Subcutaneous abdominal adipose tissue (tissue), 5 donors: Measurements from ENCODE around the gene NSA2.
"Not testable (repeated sequence)": the region's sequence is repeated elsewhere in the genome, so short reads cannot be mapped to it uniquely, and the experiment has no call there.

Source experiments
- H3K27ac ChIP-seq: one replicate; pipeline ENCODE4 v1.7.0; 2013; ENCODE audit warnings: low read depth, mild to moderate bottlenecking, inconsistent platforms, low read length, moderate library complexity
- H3K27me3 ChIP-seq, 5 donors: one replicate each; pipeline ENCODE4 v1.7.0; 2013; ENCODE audit warnings: low read length in 5 of 5, inconsistent platforms in 1 of 5; ENCODE audit not compliant: control insufficient read depth in 5 of 5, insufficient read depth in 4 of 5
- H3K36me3 ChIP-seq, 5 donors: one replicate each; pipeline ENCODE4 v1.7.0; 2013; ENCODE audit warnings: low read length in 5 of 5; ENCODE audit not compliant: control insufficient read depth in 5 of 5, insufficient read depth in 5 of 5
- H3K4me1 ChIP-seq, 5 donors: one replicate each; pipeline ENCODE4 v1.7.0; 2013; ENCODE audit warnings: low read length in 5 of 5, mild to moderate bottlenecking in 3 of 5, moderate library complexity in 1 of 5; ENCODE audit not compliant: control insufficient read depth in 5 of 5, insufficient read depth in 5 of 5
- H3K4me3 ChIP-seq, 5 donors: one replicate each; pipeline ENCODE4 v1.7.0; 2013; ENCODE audit warnings: low read length in 5 of 5, low read depth in 1 of 5
- H3K9ac ChIP-seq, 5 donors: one replicate each; pipeline ENCODE4 v1.7.0; 2013; ENCODE audit warnings: low read length in 5 of 5, mild to moderate bottlenecking in 4 of 5, moderate library complexity in 3 of 5
- H3K9me3 ChIP-seq, 5 donors: one replicate each; pipeline ENCODE4 v1.7.0; 2013; ENCODE audit warnings: low read length in 5 of 5; ENCODE audit not compliant: control insufficient read depth in 5 of 5
- donor health status: healthy.
- donor health status: healthy.
- donor health status: healthy.
- donor health status: healthy.
- donor health status: healthy.

Gene NSA2

DNA sequence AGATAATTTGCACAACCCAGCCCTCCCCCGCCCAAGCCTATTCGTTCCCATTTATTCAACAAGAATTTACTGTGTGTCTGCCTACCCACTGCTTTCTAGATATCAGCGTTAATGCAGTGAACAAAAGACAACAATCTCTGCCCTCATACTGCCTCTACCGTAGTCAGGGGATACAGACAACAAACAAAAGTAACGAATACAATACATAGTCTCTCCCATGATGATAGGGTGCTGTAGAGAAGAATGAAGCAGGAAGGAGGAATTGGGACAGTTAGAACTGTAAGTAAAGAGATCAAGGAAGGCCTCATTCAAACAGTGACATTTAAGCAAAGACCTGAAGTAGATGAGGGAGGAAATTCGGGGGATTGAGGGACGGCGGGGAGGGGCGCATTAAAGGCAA, 1.8 kb upstream of the NSA2 start:
- Histone ChIP-seq H3K9me3 (no peaks in the 10 kb centered on the region), H3K36me3 (peaks cover 13 to 30% (median 26%) of the 10 kb centered on the region in 5 donors), H3K27me3 (no peaks in the 10 kb centered on the region), H3K4me3 (no peak overlapping the region), H3K9ac (peak overlapping the region in 2 of 5 donors; percentile 48 to 51), H3K4me1 (peaks cover 5 to 29% (median 26%) of the 10 kb centered on the region in 5 donors), H3K27ac (no peak overlapping the region)

DNA sequence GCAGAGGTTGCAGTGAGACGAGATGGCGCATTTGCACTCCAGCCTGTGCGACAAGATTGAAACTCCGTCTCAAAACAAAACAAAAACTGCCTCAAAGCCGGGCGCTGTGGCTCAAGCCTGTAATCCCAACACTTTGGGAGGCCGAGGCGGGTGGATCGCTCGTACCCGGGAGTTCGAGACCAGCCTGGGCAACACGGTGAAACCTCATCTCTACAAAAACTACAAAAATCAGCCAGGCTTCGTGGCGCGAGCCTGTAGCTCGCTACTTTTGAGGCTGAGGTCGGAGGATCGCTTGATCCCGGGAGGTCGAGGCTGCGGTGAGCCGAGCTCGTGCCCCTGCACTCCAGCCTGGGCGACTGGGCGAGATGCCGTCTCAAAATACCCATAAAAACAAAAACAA, 1.1 kb upstream of the NSA2 start:
- peak overlapping the region; percentile 96 for H3K27ac ChIP-seq
- H3K4me1 ChIP-seq, result peaks cover 5 to 29% (median 26%) of the 10 kb centered on the region in 5 donors
- peak overlapping the region; percentile 48 to 99 (median 95) for H3K9ac ChIP-seq
- no peaks in the 10 kb centered on the region for H3K9me3 ChIP-seq
- peaks cover 16 to 28% (median 26%) of the 10 kb centered on the region in 5 donors for H3K36me3 ChIP-seq
- H3K4me3 ChIP-seq, result peak overlapping the region; percentile 95 to 100 (median 97)
- no peaks in the 10 kb centered on the region for H3K27me3 ChIP-seq

DNA sequence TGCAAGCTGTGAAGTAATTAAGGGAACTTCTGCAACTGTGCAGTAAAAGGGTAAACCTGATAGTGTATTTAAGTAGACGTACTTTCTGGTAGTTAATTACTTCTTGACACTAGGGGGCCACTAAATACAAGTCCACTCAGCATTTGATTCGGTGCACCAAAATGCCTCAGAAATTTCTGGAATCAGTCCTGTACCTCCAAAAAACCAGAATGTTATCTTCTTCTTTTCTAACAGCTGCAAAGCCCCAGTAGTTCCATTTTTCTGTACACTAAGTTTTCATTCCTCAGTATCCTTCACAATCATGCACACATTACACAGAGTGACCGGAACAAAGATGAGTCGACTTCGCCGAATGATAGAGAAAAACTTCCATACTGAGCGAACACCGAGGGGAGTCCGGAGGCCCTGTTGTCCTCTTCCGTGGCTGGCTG, 616 bp upstream of the NSA2 start:
- Histone ChIP-seq H3K9ac (peak overlapping the region; percentile 83 to 99 (median 95)), H3K27me3 (no peaks in the 10 kb centered on the region), H3K9me3 (no peaks in the 10 kb centered on the region), H3K4me3 (peak overlapping the region; percentile 95 to 100 (median 97)), H3K27ac (peak overlapping the region; percentile 96), H3K36me3 (peaks cover 18 to 33% (median 28%) of the 10 kb centered on the region in 5 donors), H3K4me1 (peaks cover 5 to 29% (median 26%) of the 10 kb centered on the region in 5 donors)

DNA sequence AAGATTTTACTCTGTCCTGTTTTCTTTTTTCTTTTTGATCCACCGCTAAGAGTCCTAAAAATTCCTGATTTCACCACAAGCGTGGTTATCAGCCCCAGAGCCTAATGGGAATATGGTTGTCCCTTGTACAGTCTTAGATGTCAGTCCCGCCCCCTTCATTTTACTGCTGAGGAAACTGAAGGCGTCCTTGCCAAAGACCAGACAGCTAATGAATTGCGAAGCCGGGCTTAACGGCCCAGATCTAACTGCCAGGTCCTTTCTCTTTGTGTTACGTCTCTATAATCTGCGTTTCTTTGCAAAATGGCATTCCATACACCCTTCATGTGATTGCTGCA, 497 bp downstream of the NSA2 start:
- peak overlapping the region; percentile 96 for H3K27ac ChIP-seq

DNA sequence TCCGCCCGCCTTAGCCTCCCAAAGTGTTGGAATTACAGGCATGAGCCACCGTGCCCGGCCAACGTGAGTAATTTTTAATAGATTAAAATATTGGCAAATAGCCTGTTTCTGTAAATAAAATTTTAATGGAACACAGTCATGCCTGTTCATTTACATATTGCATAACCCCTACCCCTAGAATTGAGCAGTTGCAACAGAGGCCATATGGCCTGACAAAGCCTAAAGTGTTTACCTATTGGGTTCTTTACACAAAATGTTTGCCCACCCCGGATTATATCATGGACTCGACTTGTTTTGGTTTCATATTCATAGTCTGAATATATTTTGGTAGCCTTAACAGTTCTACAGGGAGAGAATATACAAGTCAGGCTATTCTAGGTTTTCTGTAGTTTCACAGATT, 5.3 kb downstream of the NSA2 start:
- no peak overlapping the region for H3K9ac ChIP-seq
- H3K4me1 ChIP-seq, result peaks cover 2 to 10% (median 9%) of the 10 kb centered on the region in 5 donors
- H3K9me3 ChIP-seq, result no peaks in the 10 kb centered on the region
- peaks cover 40 to 71% (median 59%) of the 10 kb centered on the region in 5 donors for H3K36me3 ChIP-seq
- H3K27ac ChIP-seq, result no peak overlapping the region
- H3K27me3 ChIP-seq, result no peaks in the 10 kb centered on the region
- H3K4me3 ChIP-seq, result no peak overlapping the region

More for the DNA sequence above, 497 bp downstream of the NSA2 start:
- H3K4me1 ChIP-seq, result peaks cover 5 to 29% (median 26%) of the 10 kb centered on the region in 5 donors
- H3K27me3 ChIP-seq, result no peaks in the 10 kb centered on the region
- peak overlapping the region; percentile 83 to 99 (median 95) for H3K9ac ChIP-seq
- H3K9me3 ChIP-seq, result no peaks in the 10 kb centered on the region
- peak overlapping the region; percentile 95 to 100 (median 97) for H3K4me3 ChIP-seq
- peaks cover 17 to 31% (median 24%) of the 10 kb centered on the region in 5 donors for H3K36me3 ChIP-seq

DNA sequence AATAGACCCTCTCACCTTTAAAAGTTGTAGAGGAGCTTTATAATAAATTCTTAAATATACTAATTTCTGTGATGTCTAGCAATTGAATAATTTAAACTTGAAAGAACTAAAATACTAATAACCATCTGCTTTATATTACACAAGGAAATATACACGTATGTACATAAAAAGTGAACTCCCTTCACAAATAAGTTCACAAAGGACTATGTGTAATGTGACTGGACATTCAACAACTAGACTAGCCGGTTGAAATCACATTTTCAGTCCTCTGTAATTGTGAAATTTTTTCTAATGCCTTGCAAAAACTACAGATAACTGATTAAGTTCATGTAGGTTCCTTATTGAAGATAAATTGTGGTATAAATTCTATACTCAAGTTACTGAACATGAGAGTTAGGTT, 11.6 kb downstream of the NSA2 start:
- H3K4me3 ChIP-seq, result no peak overlapping the region
- no peak overlapping the region for H3K27ac ChIP-seq
- H3K9me3 ChIP-seq, result no peaks in the 10 kb centered on the region
- no peaks in the 10 kb centered on the region for H3K27me3 ChIP-seq
- H3K9ac ChIP-seq, result no peak overlapping the region
- peaks cover 23 to 35% (median 33%) of the 10 kb centered on the region in 5 donors for H3K36me3 ChIP-seq
- H3K4me1 ChIP-seq, result no peaks in the 10 kb centered on the region

DNA sequence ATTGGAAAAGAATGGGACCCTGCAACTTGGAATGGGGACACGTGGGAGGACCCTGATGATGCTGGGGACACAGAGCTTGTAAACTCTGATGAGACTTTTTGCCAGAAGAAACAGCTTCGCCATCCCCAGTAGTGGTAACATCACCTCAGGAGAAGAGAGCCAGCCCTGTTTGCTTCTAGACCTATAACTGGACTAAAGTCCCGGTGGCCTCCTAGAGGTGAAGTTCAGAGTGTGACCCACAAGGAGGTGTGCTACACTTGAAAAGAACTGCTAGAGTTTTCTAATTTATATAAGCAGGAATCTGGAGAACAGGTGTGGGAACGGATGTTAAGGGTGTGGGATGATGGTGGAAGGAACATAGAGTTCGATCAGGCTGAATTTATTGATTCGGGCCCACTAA, 19.8 kb downstream of the NSA2 start:
- Histone ChIP-seq H3K4me1 (no peaks in the 10 kb centered on the region), H3K27me3 (peaks cover 0 to 3% (median 0%) of the 10 kb centered on the region in 5 donors), H3K9me3 (peaks cover 0 to 3% (median 0%) of the 10 kb centered on the region in 5 donors), H3K36me3 (no peaks in the 10 kb centered on the region), H3K9ac (no peak overlapping the region), H3K27ac (no peak overlapping the region), H3K4me3 (no peak overlapping the region)

DNA sequence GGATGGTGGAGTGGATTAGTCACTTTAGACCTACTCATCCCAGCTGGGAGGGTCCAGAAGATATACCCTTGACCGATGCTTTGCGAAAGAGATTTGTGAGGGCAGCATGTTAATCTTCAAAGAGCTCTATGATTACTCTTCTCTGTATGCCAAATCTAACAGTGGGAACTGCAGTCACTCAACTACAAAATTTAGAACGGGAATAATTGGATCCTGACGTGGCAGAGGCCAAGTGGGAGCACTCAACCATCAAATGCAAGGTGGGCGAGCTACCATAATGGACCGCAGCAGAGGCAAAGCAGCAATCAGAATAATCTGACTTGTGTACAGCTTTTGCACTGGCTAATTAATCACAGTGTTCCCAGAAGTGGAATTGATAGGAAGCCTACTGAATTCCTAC, 20.4 kb downstream of the NSA2 start:
- no peak overlapping the region for H3K4me3 ChIP-seq
- peaks cover 0 to 3% (median 0%) of the 10 kb centered on the region in 5 donors for H3K27me3 ChIP-seq
- H3K36me3 ChIP-seq, result no peaks in the 10 kb centered on the region
- no peaks in the 10 kb centered on the region for H3K4me1 ChIP-seq
- peaks cover 0 to 3% (median 0%) of the 10 kb centered on the region in 5 donors for H3K9me3 ChIP-seq
- H3K9ac ChIP-seq, result no peak overlapping the region
- H3K27ac ChIP-seq, result no peak overlapping the region

DNA sequence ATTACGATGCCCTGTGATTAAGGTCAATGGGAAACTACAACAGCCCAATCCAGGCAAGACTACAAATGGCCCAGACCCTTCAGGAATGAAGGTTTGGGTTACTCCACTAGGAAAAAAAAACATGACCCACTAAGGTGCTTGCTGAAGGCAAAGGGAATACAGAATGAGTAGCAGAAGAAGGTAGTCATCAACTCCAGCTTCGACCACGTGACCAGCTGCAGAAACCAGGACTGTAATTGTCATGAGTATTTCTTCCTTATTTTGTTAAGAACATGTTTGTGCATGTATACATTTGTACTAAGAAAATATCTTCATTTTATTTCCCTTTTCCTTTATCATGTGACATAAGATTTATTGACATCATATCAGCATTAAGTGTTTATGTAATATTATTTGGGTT, 24.6 kb downstream of the NSA2 start:
- not testable (repeated sequence) for H3K4me3 ChIP-seq, H3K4me1 ChIP-seq, H3K9ac ChIP-seq, H3K36me3 ChIP-seq, H3K9me3 ChIP-seq, H3K27me3 ChIP-seq, H3K27ac ChIP-seq

DNA sequence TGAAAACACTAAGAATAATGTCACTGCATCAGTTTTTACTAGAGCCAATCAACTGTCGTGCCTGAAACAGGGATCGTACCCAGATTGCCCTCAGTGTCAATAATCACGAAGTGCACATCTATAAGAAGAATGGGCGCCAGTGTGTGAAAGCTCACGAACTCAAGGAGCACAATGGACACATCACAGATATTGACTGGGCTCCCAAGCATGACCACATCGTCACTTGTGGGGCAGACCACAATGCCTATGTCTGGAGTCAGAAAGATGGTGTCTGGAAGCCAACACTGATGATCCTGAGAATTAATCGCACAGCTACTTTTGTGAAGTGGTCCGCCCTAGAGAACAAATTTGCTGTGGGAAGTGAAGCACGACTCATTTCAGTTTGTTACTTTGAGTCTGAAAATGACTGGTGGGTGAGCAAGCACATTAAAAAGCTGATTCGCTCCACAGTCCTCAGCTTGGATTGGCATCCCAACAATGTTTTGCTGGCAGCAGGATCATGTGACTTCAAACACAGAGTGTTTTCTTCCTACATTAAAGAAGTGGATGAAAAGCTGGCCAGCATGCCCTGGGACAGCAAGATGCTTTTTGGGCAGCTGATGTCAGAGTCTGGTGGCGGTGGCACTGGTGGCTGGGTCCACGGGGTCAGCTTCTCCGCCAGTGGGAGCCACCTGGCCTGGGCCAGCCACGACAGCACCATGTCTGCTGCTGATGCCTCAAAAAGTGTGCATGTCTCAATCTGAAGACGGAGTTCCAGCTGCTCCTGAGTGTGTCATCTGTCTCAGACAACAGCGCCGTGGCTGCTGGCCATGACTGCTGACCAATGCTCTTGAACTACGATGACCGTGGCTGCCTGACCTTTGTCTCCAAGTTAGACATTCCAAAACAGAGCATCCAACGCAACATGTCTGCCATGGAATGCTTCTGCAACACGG, 32.2 kb downstream of the NSA2 start:
- no peak overlapping the region for H3K9ac ChIP-seq
- H3K4me3 ChIP-seq, result no peak overlapping the region
- no peak overlapping the region for H3K27ac ChIP-seq
- H3K4me1 ChIP-seq, result no peaks in the 10 kb centered on the region
- H3K9me3 ChIP-seq, result no peaks in the 10 kb centered on the region
- peaks cover 0 to 5% (median 0%) of the 10 kb centered on the region in 5 donors for H3K27me3 ChIP-seq
- H3K36me3 ChIP-seq, result no peaks in the 10 kb centered on the region
